Adrenal gland (tissue), 5 donors: Measurements from ENCODE around the gene LRRTM4.

Experiments used
- CTCF ChIP-seq, 6 experiments: fragments of 450-650 bp in 4 of 6; fragments of 200-600 bp in 2 of 6; sonication (generic) in 1 of 6; IDR thresholded peaks; 1 replicate in 5 of 6; 2 replicates in 1 of 6; pipeline versions ENCODE4 v1.5.1 to v1.8.0; 2016 to 2021; ENCODE audit warnings: antibody characterized with exemption in 6 of 6, mild to moderate bottlenecking in 2 of 6, moderate library complexity in 1 of 6
- POLR2A ChIP-seq, 2 donors: fragments of 450-650 bp; IDR thresholded peaks; one replicate each; pipeline ENCODE4 v1.6.1; 2017; ENCODE audit warnings: antibody characterized with exemption in 2 of 2, mild to moderate bottlenecking in 2 of 2, moderate library complexity in 1 of 2
- donor health status: DM: no; HTN: no; CAD: no.

GRCh38 chr2:77488141-77488540 lies 34.0 kb downstream of the LRRTM4 start:
- TF ChIP-seq CTCF (IDR thresholded peaks at IDR 0.05) (no peak), POLR2A (IDR thresholded peaks at IDR 0.05) (no peak)
